ENCODE results near the gene SLC29A2. TPM values are rescaled to one million over a fixed set of nuclear protein-coding genes. Genes with fewer than 3 reads are reported as not detected.

The SLC29A2 gene
- total RNA-seq, 1 experiment from 2014 or later: 36.1 TPM

- intact Hi-C loops (cut with micrococcal nuclease; ENCODE audit: unreplicated experiment): loop anchor here (1.0 kb wide), 1 partner anchor 26 kb away; the partner anchor contains the start of gene SLC29A2
- no TSS peak for BruUV-seq (replicated peaks)
- H3K36me3 ChIP-seq (ENCODE audit: low read depth): no peaks in the 10 kb centered on the region
- no peaks in the 10 kb centered on the region for H3K9me3 ChIP-seq (ENCODE audit: insufficient read depth, low read depth)
- H3K4me3 ChIP-seq: peak overlapping the region; percentile 100
- DNase-seq: no peak
- H3K27ac ChIP-seq: 0 out of 2 replicates have a peak overlapping the region, but pooled peaks have one; percentile 11
- ChIA-PET POLR2A (ENCODE audit: unreplicated experiment) (interaction anchor here (0.5 to 0.6 kb wide), 4 partner anchors 25 to 109 kb away, joined by 3 to 5 read pairs (median 4); no protein-coding TSS in a partner anchor), CTCF (interaction anchor here (0.6 to 2.4 kb wide), 4 partner anchors 9 to 77 kb away, joined by 4 to 7 read pairs (median 6); partner anchors contain the start of gene RIN1)
- no peaks in the 10 kb centered on the region for H3K9me2 ChIP-seq (ENCODE audit: insufficient read depth)
- no peaks in the 10 kb centered on the region for H3K27me3 ChIP-seq (ENCODE audit: insufficient read depth, low read depth)
- H4K20me1 ChIP-seq (ENCODE audit: insufficient read depth): peaks cover 10% of the 10 kb centered on the region
- peaks cover 38% of the 10 kb centered on the region for H3F3A ChIP-seq (ENCODE audit: insufficient read depth, low read depth)
- TF ChIP-seq EZH2 (IDR thresholded peaks at IDR 0.05; ENCODE audit: low read depth): no peak
- no peak for TF ChIP-seq CTCF (conservative IDR thresholded peaks at IDR 0.05)
- H2AFZ ChIP-seq: peak overlapping the region; percentile 93
- H3K4me1 ChIP-seq (replicated peaks; ENCODE audit: insufficient read depth): peaks cover 34% of the 10 kb centered on the region
- peak overlapping the region; percentile 87 for H3K4me2 ChIP-seq
- peaks cover 39% of the 10 kb centered on the region for H3K79me2 ChIP-seq (ENCODE audit: low read depth)
These were observed 26.3 kb downstream of the SLC29A2 start for GRCh38 chr11:66345316-66345649.

GRCh38 chr11:66344550-66345315 lies 26.8 kb downstream of the SLC29A2 start, which contains the start of gene BRMS1:
Gene BRMS1 (minus strand): TSS chr11:66345104. CDS start chr11:66342234, 2,870 bp downstream.
- CTCF ChIA-PET: interaction anchor here (0.8 to 2.4 kb wide), 4 partner anchors 9 to 33 kb away, joined by 3 to 7 read pairs (median 4); partner anchors contain the start of gene RIN1
- POLR2A ChIA-PET (ENCODE audit: unreplicated experiment): interaction anchor here (0.5 to 0.6 kb wide), 5 partner anchors 25 to 232 kb away, joined by 3 to 8 read pairs (median 4); no protein-coding TSS in a partner anchor
- TSS peak; percentile 66 for BruUV-seq (replicated peaks)
- Histone ChIP-seq H3K9me3 (ENCODE audit: insufficient read depth, low read depth) (no peaks in the 10 kb centered on the region), H3K79me2 (ENCODE audit: low read depth) (peaks cover 39% of the 10 kb centered on the region), H3K36me3 (ENCODE audit: low read depth) (no peaks in the 10 kb centered on the region), H3F3A (ENCODE audit: insufficient read depth, low read depth) (peaks cover 38% of the 10 kb centered on the region), H3K4me3 (peak within 1 kb of the TSS; percentile 100), H3K27me3 (ENCODE audit: insufficient read depth, low read depth) (no peaks in the 10 kb centered on the region), H4K20me1 (ENCODE audit: insufficient read depth) (peaks cover 10% of the 10 kb centered on the region), H3K4me1 (replicated peaks; ENCODE audit: insufficient read depth) (peaks cover 34% of the 10 kb centered on the region), H2AFZ (peak within 1 kb of the TSS; percentile 93), H3K4me2 (peak within 1 kb of the TSS; percentile 87), H3K9me2 (ENCODE audit: insufficient read depth) (no peaks in the 10 kb centered on the region), H3K27ac (peak within 1 kb of the TSS; percentile 11; the same call in 1 of the 2 replicates)
- TF ChIP-seq CTCF (conservative IDR thresholded peaks at IDR 0.05) (no peak), EZH2 (IDR thresholded peaks at IDR 0.05; ENCODE audit: low read depth) (no peak)
- DNase-seq: peak; percentile 94
- intact Hi-C loops (cut with micrococcal nuclease; ENCODE audit: unreplicated experiment): loop anchor here (1.0 kb wide), 1 partner anchor 27 kb away; the partner anchor contains the start of gene SLC29A2

GRCh38 chr11:66343176-66343575 lies 28.4 kb downstream of the SLC29A2 start:
- Histone ChIP-seq H3K36me3 (ENCODE audit: low read depth) (no peaks in the 10 kb centered on the region), H3K9me3 (ENCODE audit: insufficient read depth, low read depth) (no peaks in the 10 kb centered on the region), H3K4me1 (replicated peaks; ENCODE audit: insufficient read depth) (peaks cover 28% of the 10 kb centered on the region), H4K20me1 (ENCODE audit: insufficient read depth) (peaks cover 10% of the 10 kb centered on the region), H3K9me2 (ENCODE audit: insufficient read depth) (no peaks in the 10 kb centered on the region), H3K4me2 (peak overlapping the region; percentile 87; the same call in 1 of the 2 replicates), H2AFZ (no peak overlapping the region), H3F3A (ENCODE audit: insufficient read depth, low read depth) (peaks cover 26% of the 10 kb centered on the region), H3K79me2 (ENCODE audit: low read depth) (peaks cover 39% of the 10 kb centered on the region), H3K27ac (no peak overlapping the region), H3K27me3 (ENCODE audit: insufficient read depth, low read depth) (no peaks in the 10 kb centered on the region), H3K4me3 (no peak overlapping the region; the same call in 1 of the 2 replicates)
- ChIA-PET POLR2A (ENCODE audit: unreplicated experiment) (no interaction called here), CTCF (no interaction called here)
- no peak for TF ChIP-seq EZH2 (IDR thresholded peaks at IDR 0.05; ENCODE audit: low read depth)
- no peak for TF ChIP-seq CTCF (conservative IDR thresholded peaks at IDR 0.05)
- BruUV-seq (replicated peaks): no TSS peak
- intact Hi-C loops (cut with micrococcal nuclease; ENCODE audit: unreplicated experiment): no loop called here
- no peak for DNase-seq

Measured in PC-9 (cell line).